ENCODE data around the gene NT5DC1.

DNA sequence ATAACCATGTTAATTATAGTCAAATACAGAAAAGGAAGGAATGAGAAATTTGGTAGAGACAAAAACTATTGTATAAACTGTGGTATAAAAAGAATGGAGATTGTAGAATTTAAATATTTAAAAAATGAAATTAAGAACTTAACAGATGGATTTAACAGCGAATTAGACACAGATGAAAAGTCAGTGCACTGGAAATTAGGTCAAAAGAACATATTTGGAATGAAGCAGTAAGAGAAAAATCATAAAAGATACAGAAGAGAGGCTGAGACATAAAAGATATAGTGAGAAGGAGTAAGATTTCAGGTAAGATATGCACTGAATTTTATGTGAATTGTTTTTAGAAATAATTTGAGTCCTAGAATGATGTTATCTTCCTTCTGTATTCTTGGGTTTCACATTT, 139.2 kb downstream of the NT5DC1 start:
- TF ChIP-seq, protein P1, sequence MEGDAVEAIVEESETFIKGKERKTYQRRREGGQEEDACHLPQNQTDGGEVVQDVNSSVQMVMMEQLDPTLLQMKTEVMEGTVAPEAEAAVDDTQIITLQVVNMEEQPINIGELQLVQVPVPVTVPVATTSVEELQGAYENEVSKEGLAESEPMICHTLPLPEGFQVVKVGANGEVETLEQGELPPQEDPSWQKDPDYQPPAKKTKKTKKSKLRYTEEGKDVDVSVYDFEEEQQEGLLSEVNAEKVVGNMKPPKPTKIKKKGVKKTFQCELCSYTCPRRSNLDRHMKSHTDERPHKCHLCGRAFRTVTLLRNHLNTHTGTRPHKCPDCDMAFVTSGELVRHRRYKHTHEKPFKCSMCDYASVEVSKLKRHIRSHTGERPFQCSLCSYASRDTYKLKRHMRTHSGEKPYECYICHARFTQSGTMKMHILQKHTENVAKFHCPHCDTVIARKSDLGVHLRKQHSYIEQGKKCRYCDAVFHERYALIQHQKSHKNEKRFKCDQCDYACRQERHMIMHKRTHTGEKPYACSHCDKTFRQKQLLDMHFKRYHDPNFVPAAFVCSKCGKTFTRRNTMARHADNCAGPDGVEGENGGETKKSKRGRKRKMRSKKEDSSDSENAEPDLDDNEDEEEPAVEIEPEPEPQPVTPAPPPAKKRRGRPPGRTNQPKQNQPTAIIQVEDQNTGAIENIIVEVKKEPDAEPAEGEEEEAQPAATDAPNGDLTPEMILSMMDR (IDR thresholded peaks at IDR 0.05) = no peak
- TF ChIP-seq POLR2A (IDR thresholded peaks at IDR 0.05) = no peak

Data from adrenal gland (tissue), 5 donors.